COLO829 (cell line): ENCODE data around the gene ADAMTS2.

Source experiments
- DNase-seq: peaks from one replicate; pipeline ENCODE4 v3.0.0; 2012; ENCODE audit warnings: low spot score

ADAMTS2 gene

DNA sequence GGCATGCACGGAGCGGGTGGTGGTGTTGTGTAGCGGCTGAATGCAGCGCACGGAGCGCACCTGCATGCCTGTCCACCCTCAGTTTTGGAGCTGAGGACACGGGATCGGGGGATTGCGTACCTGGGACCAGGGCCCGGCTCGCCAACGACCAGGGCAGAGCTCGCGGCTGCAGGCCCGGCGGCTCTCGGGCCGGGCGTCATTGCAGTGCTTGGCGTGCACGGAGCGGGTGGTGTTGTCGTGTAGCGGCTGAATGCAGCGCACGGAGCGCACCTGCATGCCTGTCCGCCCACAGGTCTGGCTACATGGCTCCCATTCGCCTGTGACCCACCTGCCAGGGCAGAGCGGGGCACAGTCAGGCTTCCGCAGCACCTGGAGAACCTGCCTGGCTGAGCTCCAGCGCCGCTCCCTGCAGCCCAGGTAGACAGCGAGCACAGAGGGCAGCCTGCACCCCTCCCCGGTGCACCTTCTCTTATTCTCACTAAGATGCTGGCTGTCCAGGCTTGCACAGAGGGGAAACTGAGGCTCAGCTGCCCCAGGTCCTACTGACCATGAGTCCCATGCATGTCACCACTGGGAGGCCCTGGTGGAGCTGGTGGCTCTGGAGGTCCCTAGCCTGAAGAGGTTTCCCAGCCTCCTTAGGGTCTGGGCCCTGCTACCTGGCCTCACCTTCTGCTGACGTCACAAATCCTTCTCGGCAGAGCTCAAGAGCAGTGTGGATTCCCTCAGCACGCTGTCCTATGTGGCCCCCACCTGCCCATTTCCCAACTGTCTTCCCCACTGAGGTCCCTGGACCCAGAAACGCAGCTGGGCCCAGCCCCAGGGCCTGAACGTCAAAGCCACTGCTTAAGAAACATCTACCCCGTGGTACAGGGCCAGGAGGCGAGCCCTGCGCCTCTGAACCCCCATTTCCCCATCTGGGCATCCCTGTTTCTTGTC, 220.1 kb downstream of the ADAMTS2 start:
- no peak for DNase-seq

DNA sequence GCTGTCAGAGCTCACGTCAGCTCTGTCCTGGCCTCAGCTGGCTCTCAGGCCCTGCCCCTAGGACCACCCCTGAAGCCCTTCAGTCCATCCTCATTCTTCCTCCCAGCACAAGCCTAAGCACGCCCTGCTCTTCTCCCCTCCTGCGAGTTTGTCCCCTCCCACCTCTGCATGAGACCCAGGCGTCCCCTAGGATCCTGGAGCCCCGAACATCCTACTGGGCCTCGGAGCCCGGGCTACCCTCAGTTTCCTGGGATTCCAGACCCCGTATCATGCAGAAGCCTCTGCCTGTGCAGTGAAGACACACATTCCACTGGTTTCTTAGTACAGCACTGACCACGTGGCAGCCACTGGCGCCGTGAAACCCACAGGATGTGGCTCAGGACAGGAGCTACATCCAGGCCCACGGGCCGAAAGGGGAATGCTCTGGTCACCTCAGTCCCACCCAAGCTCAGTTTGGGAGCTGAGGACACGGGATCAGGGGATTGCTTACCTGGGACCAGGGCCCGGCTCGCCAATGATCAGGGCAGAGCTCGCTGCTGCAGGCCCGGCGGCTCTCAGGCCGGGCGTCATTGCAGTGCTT, 220.9 kb downstream of the ADAMTS2 start:
- no peak for DNase-seq

DNA sequence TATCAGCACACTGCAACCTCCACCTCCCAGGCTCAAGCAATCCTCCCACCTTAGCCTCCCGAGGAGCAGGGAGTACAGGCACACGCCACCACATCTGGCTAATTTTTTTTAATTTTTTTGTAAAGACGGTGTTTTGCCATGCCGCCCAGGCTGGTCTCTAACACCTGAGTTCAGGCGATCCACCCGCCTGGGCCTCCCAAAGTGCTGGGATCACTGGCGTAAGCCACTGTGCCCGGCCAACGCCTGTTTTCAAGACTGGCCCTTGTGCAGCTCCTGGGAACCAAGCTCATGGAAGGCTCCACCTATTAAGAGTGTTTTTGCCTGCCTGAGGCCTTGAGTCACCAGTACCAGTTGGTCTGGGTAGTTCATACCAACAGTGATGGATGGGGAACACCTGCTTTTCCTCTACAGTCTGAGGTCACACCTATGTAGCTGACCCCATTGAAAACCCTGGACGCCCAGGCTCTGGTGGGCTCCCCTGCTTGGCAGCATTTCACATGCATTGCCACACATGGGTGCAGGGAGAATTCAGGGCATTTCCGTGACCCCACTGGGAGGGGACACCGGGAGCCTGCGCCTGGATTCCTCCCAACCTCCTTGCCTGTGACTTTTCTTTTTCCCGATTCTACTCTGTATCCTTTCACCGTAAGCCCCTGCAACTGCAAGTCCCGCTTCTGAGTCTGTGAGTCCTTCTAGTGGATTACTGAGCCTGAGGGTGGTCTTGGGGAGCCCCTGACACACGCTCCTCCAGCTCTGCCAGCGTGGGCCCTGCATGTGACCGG, 221.6 kb downstream of the ADAMTS2 start:
- DNase-seq: no peak

DNA sequence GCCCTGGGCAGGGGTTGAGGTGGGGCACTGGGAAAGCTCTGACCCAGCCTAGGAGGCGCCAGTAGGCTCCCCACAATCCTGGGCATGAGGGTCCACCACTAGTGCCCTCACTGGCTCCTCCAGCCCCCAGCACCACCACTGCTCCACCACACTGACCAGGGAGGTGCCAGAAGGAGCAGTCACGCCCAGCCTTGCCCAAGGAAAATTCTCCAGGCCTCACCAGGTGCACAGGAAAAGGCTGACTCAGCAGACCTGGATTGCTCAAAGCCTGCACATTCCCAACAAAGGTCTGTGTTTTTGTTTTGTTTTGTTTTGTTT, 222.2 kb downstream of the ADAMTS2 start:
- DNase-seq: no peak

DNA sequence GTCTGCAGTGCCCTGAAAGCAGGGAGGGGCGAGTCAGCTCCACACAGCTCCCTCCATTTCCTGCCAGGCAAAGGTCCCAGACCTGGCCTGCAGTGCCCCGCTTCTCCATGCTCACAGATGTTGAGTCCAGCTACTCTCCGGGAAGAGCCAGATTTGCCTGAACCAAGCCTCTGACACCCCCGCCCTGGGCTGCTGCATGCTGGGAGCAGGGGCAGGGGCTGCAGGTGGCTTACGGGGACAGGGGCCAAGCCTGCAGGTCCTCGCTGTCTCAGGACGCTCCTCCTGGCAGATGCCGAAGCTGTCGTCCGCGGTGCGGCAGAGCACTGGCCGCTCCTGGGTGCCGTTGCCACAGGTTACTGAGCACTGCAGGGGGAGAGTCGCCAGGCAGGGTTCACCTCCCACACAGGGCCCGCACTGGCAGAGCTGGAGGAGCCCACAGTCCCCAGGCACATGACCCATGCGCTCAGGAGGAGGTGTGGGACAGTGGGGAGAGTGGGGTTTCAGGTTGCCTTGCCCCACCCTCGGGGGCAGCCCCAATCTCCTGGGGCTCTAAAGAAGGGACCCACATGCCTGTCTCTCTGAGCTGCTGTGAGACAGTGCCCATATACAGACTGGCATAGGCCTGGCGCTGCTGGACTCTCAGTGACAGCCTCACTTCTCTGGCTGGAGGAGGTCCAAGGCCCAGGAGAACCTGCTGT, 222.7 kb downstream of the ADAMTS2 start:
- no peak for DNase-seq

DNA sequence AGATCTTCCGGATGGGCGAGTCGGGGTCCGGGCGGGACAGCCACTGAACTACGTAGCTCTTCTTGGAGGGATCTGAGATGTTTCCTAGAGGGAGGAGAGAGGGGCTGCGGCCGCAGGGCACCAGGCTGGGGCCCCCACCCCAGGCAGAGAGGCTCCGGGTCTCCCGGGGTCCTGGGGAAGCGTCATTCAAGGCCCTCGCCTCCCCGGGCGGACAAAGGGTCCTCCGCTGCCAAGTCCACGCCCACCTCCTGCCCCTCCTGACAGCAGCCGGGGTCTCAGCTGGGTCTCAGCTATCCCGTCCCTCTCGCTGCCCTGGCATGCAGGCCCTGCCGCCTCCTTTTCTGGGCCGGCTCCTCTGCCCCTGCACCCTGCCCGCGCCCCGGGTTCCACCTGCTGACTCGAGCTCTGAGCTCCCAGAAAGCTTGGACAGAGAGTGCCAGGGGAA, 223.6 kb downstream of the ADAMTS2 start:
- no peak for DNase-seq

DNA sequence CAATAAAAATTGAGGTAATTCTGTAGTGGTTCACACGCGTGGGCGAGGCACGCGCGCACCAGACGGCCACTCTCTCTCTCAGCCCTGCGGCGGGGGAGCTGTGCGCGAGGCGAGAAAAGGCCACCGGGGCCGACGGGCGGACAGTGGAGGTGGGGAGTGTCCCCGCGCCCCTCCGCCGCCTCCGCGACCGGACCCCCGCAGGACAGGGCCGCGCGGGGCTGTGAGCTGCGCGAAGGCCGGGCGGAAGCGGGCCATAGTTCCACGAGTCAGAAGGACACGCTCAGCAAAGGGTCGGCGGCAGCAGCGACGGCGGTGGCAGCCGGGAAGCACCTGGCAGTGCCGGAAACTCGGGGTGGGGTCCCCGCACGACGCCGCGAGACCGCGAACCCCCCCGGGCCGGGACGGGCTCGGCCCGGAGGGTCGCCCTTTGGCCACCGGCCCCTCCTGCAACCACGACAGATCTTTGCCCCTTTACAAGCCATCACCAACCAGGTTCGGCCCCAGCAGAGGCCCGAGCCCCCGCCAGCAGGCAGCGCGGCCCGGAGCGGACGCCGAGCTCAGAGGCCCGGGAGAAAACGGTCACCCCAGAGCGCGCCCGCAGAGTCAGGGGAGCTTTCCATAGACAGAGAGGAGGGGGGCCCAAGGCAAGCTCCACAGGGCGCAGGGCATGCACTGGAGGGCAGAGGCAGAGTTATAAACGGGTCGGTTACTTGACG, 224.2 kb downstream of the ADAMTS2 start:
- no peak for DNase-seq

DNA sequence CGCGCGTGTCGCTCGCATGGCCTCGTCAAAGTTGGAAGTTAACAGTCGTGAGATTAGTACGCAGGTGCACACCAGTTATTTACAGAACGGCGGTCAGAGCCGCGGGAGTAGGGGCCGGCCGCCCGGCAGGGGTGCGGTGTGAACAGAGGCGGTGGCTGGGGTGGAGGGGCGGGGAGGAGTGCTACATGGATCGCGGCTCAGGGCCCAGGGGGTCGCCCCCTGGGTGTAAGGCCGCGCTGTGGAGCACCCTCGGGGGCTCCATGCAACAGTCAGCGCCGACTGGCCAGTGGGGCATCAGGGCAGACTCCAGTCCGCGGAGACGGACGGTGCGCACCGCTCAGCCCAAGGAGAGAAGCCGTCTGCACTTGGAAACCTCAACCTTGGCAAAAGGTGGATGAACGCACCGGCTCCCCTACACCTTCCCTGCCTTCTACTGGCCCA, 224.8 kb downstream of the ADAMTS2 start:
- DNase-seq: no peak

DNA sequence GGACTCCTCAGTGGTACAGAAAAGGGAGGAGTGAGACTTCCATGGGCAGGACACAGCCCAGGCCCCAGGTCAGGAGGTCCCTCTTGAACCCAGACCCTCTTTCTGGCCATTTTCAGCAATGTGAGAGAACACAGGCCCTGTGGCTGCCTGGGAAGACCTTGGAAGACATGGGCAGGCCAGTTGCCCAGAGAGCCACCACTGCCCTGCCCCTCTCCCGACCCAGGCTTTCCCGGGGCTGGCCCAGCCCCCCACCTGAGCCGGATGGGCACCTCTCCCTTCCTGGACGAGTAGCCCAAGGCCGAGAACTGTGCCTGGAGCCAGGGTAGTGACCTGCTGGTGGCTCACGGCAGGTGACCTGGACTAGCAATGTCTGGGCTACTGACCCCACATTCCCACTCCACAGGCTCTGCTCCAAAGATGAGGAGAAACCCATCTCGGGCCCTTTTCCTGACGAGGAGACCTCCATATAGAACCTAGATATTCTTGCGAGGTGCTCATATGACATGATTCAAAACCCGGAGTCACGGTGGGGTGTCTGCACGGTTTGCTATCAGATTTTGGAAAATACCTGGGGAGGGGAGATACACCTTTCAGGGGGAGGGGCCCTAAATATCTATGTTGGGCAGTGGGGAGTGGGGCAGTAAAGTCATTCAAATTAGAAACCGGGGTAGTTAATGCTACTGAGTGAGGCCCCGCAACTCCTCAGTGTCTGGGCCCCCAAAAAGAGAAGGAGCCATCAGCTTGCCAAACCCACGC, 225.7 kb downstream of the ADAMTS2 start:
- no peak for DNase-seq

DNA sequence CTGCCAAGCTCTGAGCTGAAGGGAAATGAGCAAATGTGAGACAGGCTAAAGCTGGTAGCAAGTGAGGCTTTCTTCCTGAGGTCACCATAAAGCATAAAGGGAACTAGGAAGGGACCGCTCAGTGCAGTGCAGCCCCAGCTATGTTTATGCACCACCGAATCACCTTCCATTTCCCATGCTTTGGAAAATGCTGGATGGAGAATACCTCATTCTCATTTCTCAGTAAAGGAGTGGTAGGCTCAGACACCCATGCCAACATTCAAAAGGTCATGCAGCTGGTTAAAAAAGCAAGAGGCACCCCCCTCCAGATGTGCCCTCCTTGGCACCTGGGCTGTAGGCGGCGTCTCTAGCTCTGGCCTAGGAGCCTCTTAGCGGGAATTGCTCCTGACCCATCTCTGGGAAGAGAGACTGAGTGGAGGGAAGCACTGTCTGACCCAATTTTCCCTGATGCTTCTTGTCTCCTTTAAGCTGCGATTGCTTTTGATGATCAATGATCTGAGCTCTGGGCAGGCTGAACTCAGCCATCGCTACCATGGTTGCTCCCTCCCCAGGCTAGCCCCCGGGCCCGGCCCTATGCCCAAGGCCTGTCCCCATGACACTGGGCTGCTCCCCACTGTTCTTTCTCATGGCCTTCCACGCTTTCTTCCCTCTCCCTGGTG, 226.4 kb downstream of the ADAMTS2 start:
- no peak for DNase-seq

DNA sequence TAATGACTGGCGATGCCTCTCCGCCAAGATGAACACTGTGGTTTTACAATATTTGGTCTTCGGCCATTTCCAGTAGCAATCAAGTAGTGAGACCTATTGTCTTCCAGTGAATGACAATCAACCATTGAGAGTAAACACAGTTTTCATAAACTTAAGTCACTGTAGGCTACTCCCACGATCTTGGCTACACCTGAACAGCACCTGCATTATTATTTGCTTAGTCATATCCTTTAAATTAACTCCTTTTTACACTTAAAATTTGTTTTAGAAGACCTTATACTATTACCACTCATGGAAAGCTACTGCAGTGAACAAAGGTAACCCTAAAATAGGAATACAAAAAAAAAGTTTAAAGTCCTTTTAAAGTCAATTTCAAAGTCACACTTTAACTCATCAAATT, 226.9 kb downstream of the ADAMTS2 start:
- DNase-seq: no peak

DNA sequence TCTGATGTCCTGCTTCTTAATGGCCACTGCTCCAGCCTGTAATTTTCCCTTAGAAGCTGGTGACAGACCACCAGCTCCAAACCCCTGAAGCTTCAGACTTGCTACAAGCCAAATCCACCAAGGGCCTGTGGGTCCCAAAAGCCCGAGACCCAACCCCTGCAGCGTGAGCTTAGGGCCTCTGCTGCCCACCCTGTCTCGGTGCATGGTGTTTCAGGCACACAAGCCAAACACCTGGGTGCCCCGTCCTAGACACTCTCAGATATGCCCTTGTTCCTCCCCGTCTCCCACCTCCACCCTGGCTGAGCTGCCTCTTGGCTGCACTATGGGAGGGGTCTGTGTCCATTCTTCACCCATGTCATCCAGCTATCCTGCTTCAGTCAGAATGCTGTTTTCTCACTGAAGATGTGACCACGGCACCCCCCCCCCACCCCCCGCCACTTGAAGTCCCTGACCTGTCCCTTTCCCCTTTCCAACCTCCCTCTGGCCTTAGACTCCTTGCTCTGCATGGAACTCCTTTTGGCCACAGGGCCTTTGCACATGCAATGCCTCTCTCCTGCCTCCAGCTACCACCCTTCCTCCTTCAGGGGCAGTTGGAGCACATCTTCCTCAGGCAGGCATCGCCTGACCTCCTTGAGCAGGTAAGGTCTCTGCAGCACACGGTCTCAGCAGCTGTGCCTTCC, 229.3 kb downstream of the ADAMTS2 start:
- DNase-seq: no peak

DNA sequence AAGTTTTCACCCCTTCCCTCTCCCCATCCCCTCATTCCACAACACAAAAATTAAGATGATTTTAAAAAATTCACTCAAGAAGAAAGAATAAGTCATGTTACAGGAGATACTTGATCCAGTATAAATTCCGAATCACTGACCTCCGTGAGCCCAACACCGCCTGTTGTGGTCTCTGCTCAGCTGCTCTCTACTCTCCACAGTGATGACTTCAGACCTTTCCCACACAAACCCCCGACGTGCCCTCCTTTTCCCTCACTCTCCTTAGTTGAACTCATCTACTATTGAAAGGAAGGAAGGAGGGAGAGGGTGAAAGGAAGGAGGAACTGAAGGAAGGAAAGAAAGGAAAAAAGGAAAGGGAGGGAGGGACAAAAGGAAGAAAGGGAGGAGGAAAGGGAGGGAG, 230.0 kb downstream of the ADAMTS2 start:
- DNase-seq: no peak

DNA sequence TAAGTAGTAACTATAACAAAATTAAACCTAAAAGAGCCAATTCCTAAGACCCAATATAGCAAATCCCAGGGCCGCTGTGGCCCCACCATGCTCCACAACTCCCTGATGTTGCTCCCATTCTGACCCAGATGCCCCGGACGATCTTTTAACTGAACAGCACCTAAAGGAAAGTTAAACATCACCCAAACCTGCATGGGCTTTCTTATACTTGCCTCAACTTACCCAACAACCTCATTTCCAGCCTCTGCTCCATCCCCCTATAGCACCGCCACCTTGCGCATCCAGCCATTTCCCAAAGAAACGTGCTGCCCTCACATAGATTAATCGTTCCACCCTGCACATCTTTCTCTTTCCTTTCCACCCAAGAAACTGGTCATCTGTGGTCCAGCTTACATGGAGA, 230.5 kb downstream of the ADAMTS2 start:
- no peak for DNase-seq

DNA sequence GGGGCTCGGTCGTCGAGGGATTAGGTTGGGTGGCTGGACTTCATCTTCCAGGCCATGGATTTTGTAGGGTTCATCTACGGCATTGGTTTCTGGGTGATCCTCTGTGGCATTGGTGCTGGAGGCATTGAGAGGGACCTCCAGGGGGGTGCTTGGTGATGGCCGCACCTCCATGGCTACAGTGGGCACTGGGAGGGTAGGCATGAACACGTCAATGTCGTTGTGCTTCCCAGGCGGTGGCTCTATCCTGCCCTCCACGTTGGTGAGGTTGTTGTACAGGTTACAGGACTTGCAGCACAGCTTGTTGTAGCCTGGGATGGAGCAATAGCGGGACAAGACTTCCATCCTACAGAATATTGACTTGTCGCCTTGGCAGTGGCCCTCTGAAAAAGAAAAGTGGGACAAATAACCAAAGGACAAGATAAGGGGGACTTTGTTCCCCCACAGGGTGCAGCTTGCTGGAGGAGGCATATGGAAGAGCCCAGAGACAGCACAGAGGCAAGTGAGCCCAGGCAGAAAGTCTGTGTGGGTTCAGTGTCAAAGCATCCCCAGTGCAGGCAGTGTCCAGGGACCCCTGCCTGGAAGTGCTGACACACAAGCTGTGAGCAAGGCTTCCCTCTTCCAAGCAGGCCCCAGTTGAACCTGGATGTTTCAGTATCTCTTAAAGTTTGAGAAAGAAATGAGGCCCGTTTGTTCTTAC, 231.2 kb downstream of the ADAMTS2 start:
- DNase-seq: no peak

DNA sequence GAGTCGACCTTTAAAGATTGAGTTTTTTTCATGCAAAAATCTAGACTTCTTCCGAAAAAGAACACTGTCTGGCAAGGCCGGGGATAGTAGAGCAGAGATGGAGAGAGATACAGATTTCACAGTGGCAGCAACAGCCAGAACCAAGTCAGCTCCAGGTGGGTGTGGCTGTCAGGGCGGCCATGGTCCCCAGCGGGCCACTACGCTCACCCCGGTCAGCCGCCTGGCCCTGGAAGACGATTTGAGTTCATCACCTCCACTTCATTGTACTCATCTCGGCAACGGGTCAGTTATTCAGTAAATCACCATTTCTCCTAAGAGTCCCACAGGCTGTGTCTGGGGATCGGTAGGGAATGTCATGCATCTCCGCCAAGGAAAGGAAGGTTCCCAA, 232.1 kb downstream of the ADAMTS2 start:
- DNase-seq: no peak

DNA sequence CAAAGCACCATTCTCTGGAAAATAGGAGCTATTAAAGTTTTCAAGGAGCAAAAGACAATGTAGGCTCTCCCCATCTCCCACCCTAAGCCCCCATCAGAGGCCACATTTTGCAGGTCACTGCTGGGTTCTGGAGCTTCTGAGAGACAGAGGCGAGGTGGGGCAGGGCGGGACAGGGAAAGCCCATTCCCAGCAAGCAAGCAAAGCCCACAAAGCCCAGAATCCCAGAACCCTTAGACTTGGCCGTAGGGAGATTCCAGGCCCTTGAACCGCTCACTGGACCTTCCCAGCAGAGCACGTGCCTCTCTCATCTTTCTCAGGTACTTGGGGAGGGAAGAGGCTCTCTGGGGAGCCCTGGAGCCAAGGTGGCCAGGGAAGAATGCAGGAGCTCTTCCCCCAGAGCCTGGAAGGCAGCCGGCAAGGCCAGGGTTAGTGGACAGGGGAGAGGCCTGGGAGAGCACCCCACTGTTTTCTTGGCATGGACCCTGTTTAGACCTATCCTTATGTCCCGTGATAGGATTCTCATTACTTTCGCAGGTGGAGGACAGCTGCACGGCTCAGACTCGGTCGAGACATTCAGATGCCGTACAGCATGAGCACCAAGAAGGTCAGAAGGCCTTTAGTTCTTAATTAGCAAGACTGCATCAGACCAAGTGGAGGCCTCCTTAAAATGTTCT, 232.7 kb downstream of the ADAMTS2 start:
- DNase-seq: no peak
